ENCODE results near the gene VCAN.

The VCAN gene

GRCh38 chr5:83503662-83504061, 32.1 kb downstream of the VCAN start:
- DNase-seq = no peak

DNA sequence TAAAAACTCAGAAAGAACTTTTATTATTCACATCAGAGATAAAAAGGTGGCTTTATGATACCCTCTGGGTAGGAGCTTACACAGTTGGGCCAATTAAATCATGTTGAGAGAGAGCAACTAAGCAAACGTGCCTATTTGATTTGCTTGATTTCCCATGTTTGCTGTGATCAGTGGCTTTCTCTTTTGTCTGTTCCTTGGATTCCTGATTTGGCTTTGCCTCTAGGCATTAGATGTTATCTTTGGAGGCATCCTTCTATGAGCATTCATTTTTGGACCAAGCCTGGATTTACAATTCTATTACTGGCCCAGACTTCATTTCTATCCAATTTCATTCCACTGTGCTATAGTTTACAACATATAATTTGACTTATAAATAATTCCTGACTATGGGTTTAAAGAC, 35.9 kb downstream of the VCAN start:
- no peak for DNase-seq

- no peak for DNase-seq
Measured at GRCh38 chr5:83509540-83509939, 38.0 kb downstream of the VCAN start.

DNA sequence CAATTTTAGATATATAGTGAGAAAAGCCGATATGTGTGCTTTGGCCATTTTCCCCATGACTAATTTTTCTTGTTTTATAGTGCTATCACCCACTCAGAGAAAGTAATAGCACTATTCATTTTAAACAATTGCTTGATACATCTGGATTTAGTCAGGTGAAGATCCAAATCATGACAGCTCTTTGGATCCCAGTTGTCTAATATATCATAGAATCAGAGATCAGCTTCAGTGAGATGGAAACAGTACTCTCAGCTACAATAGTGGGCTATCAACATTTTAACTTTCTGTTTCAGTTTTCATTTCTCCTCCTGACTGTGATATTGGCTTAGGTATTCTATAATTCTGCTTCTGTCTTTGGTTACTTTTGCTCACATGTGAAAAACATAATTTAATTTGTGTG, 38.7 kb downstream of the VCAN start:
- no peak for DNase-seq

DNA sequence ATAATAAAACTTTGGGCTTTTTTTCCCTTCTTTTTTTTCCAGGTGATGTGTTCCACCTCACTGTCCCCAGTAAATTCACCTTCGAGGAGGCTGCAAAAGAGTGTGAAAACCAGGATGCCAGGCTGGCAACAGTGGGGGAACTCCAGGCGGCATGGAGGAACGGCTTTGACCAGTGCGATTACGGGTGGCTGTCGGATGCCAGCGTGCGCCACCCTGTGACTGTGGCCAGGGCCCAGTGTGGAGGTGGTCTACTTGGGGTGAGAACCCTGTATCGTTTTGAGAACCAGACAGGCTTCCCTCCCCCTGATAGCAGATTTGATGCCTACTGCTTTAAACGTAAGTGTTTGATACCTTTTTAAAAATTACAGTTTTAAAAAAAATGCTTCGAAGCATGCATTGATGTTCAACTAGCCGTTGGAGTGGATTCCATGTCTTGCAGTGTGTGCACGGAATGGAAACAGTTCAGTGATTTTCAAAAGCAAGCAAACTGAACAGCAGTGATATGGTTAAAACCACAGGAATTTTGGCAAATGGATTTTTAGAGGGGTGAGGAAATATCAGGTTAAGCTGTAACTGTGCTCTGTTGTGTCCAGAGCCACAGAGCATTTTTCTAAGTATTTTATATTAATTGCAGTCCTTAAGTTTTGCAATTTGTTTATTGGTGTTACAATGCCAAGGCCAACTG, 40.7 kb downstream of the VCAN start:
- DNase-seq = no peak

DNA sequence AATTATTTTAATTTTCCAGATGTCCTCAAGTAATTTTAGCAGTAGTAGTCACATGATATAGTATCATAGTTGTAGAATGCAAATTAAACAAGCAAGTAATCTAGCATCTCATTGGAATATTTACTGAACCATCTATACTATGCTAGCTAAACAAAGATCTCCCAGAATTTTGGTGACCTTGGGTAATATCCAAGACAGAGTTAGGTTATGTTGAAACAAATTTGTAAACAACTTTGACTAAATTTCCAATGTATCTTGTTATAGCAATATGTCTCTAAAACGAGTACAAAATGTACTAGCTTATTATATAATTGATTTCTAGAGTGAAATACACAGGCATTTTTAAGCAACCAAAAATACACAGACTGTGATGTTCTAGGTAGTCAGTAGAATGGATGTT, 41.5 kb downstream of the VCAN start:
- DNase-seq = no peak

DNA sequence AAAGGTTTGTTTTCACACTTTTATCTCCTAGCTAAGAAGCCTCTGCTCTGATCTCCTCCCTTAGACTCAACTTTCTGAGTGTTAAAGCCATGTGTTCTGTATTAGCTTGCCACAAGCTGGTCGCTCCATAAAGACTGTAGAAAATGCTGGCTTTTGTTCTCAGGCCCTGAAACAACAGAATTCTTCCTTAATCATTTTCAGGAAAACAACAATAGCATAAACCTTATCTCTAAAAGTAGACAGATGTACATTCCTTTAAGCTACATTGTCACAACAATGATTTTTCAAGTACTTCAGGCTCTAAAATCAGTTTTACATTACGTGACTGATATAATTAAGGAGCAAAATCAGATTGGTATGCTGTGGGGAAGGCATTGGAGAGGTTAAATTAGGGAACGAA, 41.9 kb downstream of the VCAN start:
- DNase-seq = no peak

DNA sequence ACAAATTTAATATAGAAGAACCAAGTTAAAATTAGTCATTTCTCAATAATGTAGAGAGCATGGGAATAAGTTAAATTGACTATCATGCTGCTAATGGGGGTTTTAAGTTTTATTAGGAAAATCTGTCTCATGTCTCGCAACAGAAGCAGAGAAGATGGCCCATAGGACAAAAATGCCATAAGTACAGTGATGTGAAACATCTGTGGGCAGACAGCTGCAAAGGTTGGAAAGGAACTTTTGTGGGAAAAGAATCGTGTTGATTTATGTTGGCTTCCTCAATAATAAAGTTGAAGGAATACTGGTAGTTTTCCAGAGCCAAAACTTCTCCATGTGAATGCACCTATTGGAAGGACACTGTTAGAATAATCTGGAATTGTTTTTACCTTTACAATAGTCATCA, 44.8 kb downstream of the VCAN start:
- no peak for DNase-seq

DNA sequence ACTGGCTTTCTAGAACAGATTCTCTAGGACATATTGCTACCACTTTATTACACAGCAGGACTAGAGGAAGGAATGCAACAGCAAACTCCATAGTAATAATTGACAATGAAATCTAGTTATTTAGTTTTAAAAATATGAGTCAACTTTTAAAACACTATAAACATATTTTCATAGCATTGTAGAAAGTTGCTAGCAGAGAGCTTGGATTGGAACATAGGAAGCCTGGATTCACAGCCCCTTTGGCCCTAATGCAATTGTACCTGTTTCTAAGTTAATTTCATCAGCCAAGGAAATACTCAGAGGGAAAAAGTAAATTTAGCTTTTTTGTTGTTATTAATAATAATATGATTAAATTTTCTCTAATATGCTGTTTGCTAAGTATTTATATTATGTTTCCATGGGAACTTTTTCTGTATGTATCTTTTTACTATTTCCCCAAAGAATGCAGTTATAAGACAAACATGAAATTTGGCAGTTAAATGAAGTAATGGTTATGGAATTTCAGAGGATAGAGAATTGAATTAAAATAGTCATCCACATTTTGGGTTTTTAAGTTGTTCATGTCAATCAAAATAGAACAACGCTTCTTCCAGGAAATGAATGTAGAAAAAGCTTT, 45.6 kb downstream of the VCAN start:
- no peak for DNase-seq

GRCh38 chr5:83517688-83518085, 46.1 kb downstream of the VCAN start:
- DNase-seq = no peak

GRCh38 chr5:83518319-83519061, 46.9 kb downstream of the VCAN start:
- DNase-seq = no peak

DNA sequence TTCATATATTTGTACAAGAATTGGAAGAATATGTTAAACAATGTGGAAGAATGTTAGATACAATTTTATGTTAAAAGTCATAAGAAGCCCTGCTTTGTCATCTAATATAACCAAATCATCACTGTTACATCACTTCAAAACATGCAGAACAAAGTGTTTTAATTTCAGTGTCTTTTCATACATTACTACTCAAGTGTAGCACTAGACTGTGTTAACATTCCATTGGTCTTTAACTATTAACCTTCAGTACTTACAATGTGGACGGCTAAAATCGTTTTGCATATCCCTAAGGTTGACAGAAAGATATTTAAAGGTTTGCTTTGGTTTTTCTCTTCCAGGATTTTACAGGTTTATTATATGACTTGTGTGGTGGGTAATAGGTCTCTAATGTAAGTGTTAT, 50.9 kb downstream of the VCAN start:
- DNase-seq = no peak

DNA sequence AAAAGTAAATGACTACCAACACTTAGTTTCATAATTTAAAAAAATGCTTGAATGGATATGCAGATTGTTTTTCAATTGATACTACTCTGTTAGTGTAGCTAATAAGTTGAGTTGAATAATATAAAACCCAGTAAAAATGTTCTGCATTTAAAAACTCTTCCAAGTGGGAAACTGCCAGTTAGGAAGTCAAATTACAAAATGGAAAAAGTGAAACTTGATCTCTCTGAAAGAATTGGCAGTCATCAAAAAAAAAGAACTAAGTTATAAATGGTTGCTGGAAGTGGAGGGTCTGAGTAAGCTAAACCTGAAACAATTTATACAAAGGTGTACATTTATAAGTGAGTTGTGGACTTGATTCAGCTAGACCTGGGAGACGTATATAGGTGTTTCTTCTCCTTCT, 52.4 kb downstream of the VCAN start:
- DNase-seq = no peak

- DNase-seq = no peak
Measured at GRCh38 chr5:83524345-83524744, 52.8 kb downstream of the VCAN start.

- no peak for DNase-seq
Measured at GRCh38 chr5:83524991-83525390, 53.4 kb downstream of the VCAN start.

DNA sequence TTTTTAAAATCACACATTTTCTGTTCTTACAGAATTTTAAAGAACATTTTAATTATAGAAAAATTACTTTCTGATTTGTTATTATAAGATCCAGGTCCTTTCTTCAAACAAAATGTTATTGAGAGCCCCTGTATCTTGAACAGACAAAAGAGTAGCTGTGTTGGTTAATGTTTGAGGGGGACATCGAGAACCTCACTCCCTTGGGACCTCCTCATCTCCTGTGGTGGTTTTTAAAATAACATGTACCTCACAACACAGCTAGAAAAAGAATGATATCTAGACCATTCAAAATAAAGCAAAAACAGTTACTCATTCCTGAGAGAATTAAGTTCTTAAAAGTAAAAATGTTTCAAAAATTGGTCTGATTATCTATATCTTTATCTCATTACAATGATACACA, 54.7 kb downstream of the VCAN start:
- no peak for DNase-seq

- DNase-seq = no peak
Measured at GRCh38 chr5:83527221-83527620, 55.7 kb downstream of the VCAN start.

GRCh38 chr5:83527722-83528438, 56.3 kb downstream of the VCAN start:
- no peak for DNase-seq

- no peak for DNase-seq
Measured at GRCh38 chr5:83528439-83528769, 56.9 kb downstream of the VCAN start.

DNA sequence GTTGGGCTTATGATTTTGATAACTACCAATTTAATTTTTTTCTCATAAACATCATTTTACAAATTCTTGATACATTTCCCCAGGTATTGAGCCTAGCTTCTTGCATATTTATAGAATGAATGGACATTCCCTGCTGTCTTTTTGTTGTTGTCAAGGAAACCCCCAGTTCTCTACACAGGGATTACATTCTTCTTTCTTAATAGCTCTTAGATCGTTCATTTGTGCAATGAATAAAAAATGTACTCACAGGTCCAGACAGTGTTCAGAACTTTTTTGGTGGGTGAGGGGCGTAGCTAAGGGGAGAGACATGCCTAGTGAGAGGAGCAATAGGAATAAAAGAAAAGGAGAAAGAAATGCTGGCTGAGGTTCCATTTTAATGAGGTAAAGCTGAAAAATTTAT, 58.6 kb downstream of the VCAN start:
- DNase-seq = no peak

DNA sequence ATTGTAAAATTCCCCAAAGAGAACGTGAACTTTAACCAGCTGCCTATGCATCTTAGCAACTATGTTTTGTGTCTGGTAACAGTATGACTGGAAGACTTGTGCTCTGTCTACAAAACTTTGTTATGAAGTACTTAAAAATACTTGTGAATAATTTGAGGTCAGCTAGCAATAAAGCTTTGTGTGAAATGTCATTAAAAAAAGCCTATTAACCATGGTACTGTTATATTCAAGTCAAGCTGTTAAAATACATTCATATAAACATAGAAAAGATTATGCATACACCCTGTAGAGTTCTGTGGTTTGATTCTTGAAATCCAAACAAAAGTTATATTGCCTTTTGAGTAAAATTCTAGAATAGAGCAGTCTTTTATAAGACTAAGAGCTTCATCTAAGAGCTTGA, 60.1 kb downstream of the VCAN start:
- no peak for DNase-seq

- no peak for DNase-seq
Measured at GRCh38 chr5:83538786-83539462, 67.4 kb downstream of the VCAN start.

DNA sequence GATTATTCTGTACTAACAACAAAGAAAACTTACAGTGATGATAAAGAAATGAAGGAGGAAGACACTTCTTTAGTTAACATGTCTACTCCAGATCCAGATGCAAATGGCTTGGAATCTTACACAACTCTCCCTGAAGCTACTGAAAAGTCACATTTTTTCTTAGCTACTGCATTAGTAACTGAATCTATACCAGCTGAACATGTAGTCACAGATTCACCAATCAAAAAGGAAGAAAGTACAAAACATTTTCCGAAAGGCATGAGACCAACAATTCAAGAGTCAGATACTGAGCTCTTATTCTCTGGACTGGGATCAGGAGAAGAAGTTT, 67.9 kb downstream of the VCAN start:
- DNase-seq = no peak

- DNase-seq = no peak
Measured at GRCh38 chr5:83540105-83540504, 68.6 kb downstream of the VCAN start.
